HepG2 (cell line): ENCODE data around the gene DCAKD. TPM values are rescaled to one million over a fixed set of nuclear protein-coding genes. Genes with fewer than 3 reads are reported as not detected.
A peak's percentile ranks its signal among the peaks of the same experiment; 100 is the strongest.

Experiments
- ATAC-seq: fragments of 200-7000 bp; cut with Tn5 transposase; 3 replicates; pipeline ENCODE4 v1.9.1; 2020; ENCODE audit warnings: mild to moderate bottlenecking, moderate library complexity
- BruUV-seq: library from RNA; stranded (reverse); fragments of 400-500 nt; replicated peaks from 2 replicates; lab custom pipeline; 2021; lab: Mats Ljungman, UMichigan
- CTCF ChIA-PET: fragments of 300-600 bp; formaldehyde crosslinking; extraction: SDS; loops from one replicate; lab custom pipeline; 2021; ENCODE audit warnings: low total read pairs, inconsistent platforms, low intra/inter-chr PET ratio; lab: Yijun Ruan, JAX
- POLR2A ChIA-PET: fragments of 350-600 bp; sonication (Branson Sonifier 250); formaldehyde crosslinking; loops from one replicate; lab custom pipeline; 2020; ENCODE audit warnings: antibody characterized with exemption, inconsistent platforms; lab: Yijun Ruan, JAX
- DNase-seq: peaks from one replicate; pipeline ENCODE4 v3.0.0-alpha.2; 2015; ENCODE audit warnings: low spot score
- FAIRE-seq: peaks from 3 replicates; lab custom pipeline; 2011; peaks lifted over from hg19 to GRCh38; lab: Jason Lieb, UNC
- H2AFZ ChIP-seq: one replicate; pipeline ENCODE4 v1.6.1; 2011; ENCODE audit warnings: low read length, inconsistent platforms
- H3K27ac ChIP-seq: fragments of 300-600 bp; 3 replicates; pipeline ENCODE4 v1.8.0; 2011; ENCODE audit warnings: mixed run types, mild to moderate bottlenecking, mixed read lengths, low read length, inconsistent platforms; ENCODE audit not compliant: insufficient read depth; ENCODE audit errors: extremely low read length
- H3K27me3 ChIP-seq, 2 experiments: fragments of 200-600 bp in 1 of 2; 2 replicates in 1 of 2; 3 replicates in 1 of 2; pipeline versions ENCODE4 v1.6.0 to v1.8.0; 2011; ENCODE audit warnings: low read length in 2 of 2, mild to moderate bottlenecking in 2 of 2, moderate library complexity in 2 of 2, inconsistent platforms in 1 of 2; ENCODE audit not compliant: insufficient read depth in 2 of 2, control insufficient read depth in 1 of 2
- H3K36me3 ChIP-seq, 2 experiments: fragments of 200-600 bp in 1 of 2; replicated peaks in 1 of 2; 2 replicates in 1 of 2; 3 replicates in 1 of 2; pipeline versions ENCODE4 v1.5.1 to v1.8.0; 2011; ENCODE audit warnings: low read length in 2 of 2, inconsistent platforms in 1 of 2; ENCODE audit not compliant: insufficient read depth in 2 of 2, control insufficient read depth in 1 of 2
- H3K4me1 ChIP-seq: 2 replicates; pipeline ENCODE4 v1.5.1; 2012; ENCODE audit warnings: low read length, inconsistent platforms; ENCODE audit not compliant: insufficient read depth
- H3K4me2 ChIP-seq: 2 replicates; pipeline ENCODE4 v1.6.0; 2011; ENCODE audit warnings: low read depth, low read length, inconsistent platforms
- H3K4me3 ChIP-seq, 3 experiments: fragments of 200-600 bp in 1 of 3; sonication (generic), shearing (Covaris generic) in 1 of 3; replicated peaks in 1 of 3; 2 replicates each; pipeline ENCODE4 v1.5.1; 2011 to 2016; ENCODE audit warnings: low read length in 3 of 3, inconsistent platforms in 2 of 3, low read depth in 2 of 3, mild to moderate bottlenecking in 2 of 3, control low read depth in 1 of 3, mixed read lengths in 1 of 3; ENCODE audit not compliant: insufficient read depth in 1 of 3
- H3K79me2 ChIP-seq: one replicate; pipeline ENCODE4 v1.6.1; 2011; ENCODE audit warnings: low read length, inconsistent platforms; ENCODE audit not compliant: insufficient read depth
- H3K9ac ChIP-seq: 2 replicates; pipeline ENCODE4 v1.6.0; 2011; ENCODE audit warnings: mild to moderate bottlenecking, low read depth, low read length, inconsistent platforms; ENCODE audit not compliant: insufficient read depth
- H3K9me3 ChIP-seq: 2 replicates; pipeline ENCODE4 v1.5.1; 2012; ENCODE audit warnings: mild to moderate bottlenecking, low read length
- H4K20me1 ChIP-seq: 2 replicates; pipeline ENCODE4 v1.6.0; 2011; ENCODE audit warnings: inconsistent platforms, mild to moderate bottlenecking, low read length, moderate library complexity; ENCODE audit not compliant: insufficient read depth
- ARID5B ChIP-seq: IDR thresholded peaks from 2 replicates; pipeline ENCODE4 v1.4.0; 2020; ENCODE audit warnings: mild to moderate bottlenecking, missing genetic modification reagents
- FOSL1 ChIP-seq: sonication (generic); formaldehyde crosslinking; IDR thresholded peaks from 2 replicates; pipeline ENCODE4 v1.9.0; 2021; ENCODE audit warnings: missing genetic modification reagents, borderline replicate concordance
- GLI4 ChIP-seq: sonication (generic); formaldehyde crosslinking; IDR thresholded peaks from 2 replicates; pipeline ENCODE4 v1.5.1; 2020; ENCODE audit warnings: missing genetic modification reagents, mild to moderate bottlenecking, moderate library complexity, borderline replicate concordance
- HNRNPL ChIP-seq: fragments of 200-400 bp; formaldehyde crosslinking; IDR thresholded peaks from 2 replicates; pipeline ENCODE4 v1.6.1; 2017; ENCODE audit warnings: mild to moderate bottlenecking, low read depth, low read length
- NFE2L2 ChIP-seq: fragments of 150-350 bp; IDR thresholded peaks from 2 replicates; pipeline ENCODE4 v1.6.1; 2014; ENCODE audit warnings: low read length
- TEAD3 ChIP-seq: optimal IDR thresholded peaks from 2 replicates; pipeline ENCODE3; 2016; ENCODE audit warnings: borderline replicate concordance
- ZBTB38 ChIP-seq: sonication (generic); formaldehyde crosslinking; IDR thresholded peaks from 2 replicates; pipeline ENCODE4 v1.5.1; 2020; ENCODE audit warnings: mild to moderate bottlenecking, missing genetic modification reagents
- ZFP36L2 ChIP-seq: sonication (generic); formaldehyde crosslinking; IDR thresholded peaks from 2 replicates; pipeline ENCODE4 v1.4.0; 2020; ENCODE audit warnings: missing genetic modification reagents
- ZNF687 ChIP-seq: sonication (generic); formaldehyde crosslinking; IDR thresholded peaks from 2 replicates; pipeline ENCODE4 v1.5.1; 2020; ENCODE audit warnings: mild to moderate bottlenecking, missing genetic modification reagents, moderate library complexity
- ZNF792 ChIP-seq: IDR thresholded peaks from 2 replicates; pipeline ENCODE4 v1.6.1; 2016
- WGBS: methylation state at CpG from one replicate; pipeline ENCODE4 v1.1.6; 2017; ENCODE audit warnings: low lambda C conversion rate; 5-methylcytosine and 5-hydroxymethylcytosine counted together
- in situ Hi-C: cut with HindIII; loops from 2 replicates; pipeline ENCODE4 v1.10.0; 2017; ENCODE audit warnings: low pct_unique_long_range_greater_than_20kb; ENCODE audit not compliant: extremely low pct_ligation_motif_present
- intact Hi-C: fragments of 100-400 bp; cut with micrococcal nuclease; formaldehyde crosslinking; loops from one replicate; pipeline ENCODE4 v1.10.0; 2022; ENCODE audit not compliant: unreplicated experiment
- polyA plus RNA-seq, 8 experiments: library from polyadenylated mRNA; depleted of rRNA in 3 of 8; stranded (reverse) in 7 of 8; unstranded in 1 of 8; fragments of >200 nt; fragmentation: Illumina TruSeq in 4 of 8; extraction: Trizol in 4 of 8; gene quantifications; 2 replicates each; pipeline versions ENCODE4 v1.2.1 to v1.2.3, GENCODE V29; 2011 to 2016; ENCODE audit warnings: low read depth in 4 of 8, missing spikeins in 1 of 8, mixed read lengths in 1 of 8; ENCODE audit not compliant: insufficient read depth in 1 of 8
- total RNA-seq, 5 experiments: library from RNA; depleted of rRNA; stranded (reverse); fragments of >200 nt; fragmentation: Illumina TruSeq; extraction: Trizol; gene quantifications; 2 replicates each; pipeline ENCODE4 v1.2.3, GENCODE V29; 2016; ENCODE audit warnings: low read depth in 1 of 5
- TF ChIP-seq, protein P1 (sequence below): IDR thresholded peaks from 2 replicates; pipeline ENCODE4 v1.6.1; 2016; ENCODE audit warnings: low read depth, control low read depth
- TF ChIP-seq, protein P2 (sequence below), 2 experiments: sonication (generic) in 1 of 2; formaldehyde crosslinking in 1 of 2; IDR thresholded peaks; 2 replicates each; pipeline versions ENCODE4 v1.4.0 to v1.6.1; 2018 to 2020; ENCODE audit warnings: missing genetic modification reagents in 2 of 2, borderline replicate concordance in 1 of 2, low read depth in 1 of 2, mild to moderate bottlenecking in 1 of 2, missing biosample characterization in 1 of 2

The DCAKD gene
- total and polyA plus RNA-seq, 2 of the 13 experiments (the other 11 are each of a cell fraction or from before 2014, with no cell fraction given) = 25.9 to 29.2 TPM

- no peaks in the 10 kb centered on the region for H3K79me2 ChIP-seq
- FAIRE-seq (peak; percentile 23), DNase-seq (peak; percentile 82), ATAC-seq (peak; percentile 85)
- peaks cover 23% of the 10 kb centered on the region for H3K4me1 ChIP-seq
- peak overlapping the region; percentile 26 for H3K27ac ChIP-seq
- H3K36me3 ChIP-seq = peaks cover 55 to 89% of the 10 kb centered on the region in 2 experiments
- H3K9me3 ChIP-seq = no peaks in the 10 kb centered on the region
- H2AFZ ChIP-seq = no peak overlapping the region
- WGBS = 73% methylated on average over 6 of the region's 6 CpGs
- in situ Hi-C loops (no loop called here), intact Hi-C loops (loop anchor here (10.0 kb wide), 1 partner anchor 188 kb away; a partner anchor contains a TSS)
- H3K4me3 ChIP-seq = no peak overlapping the region
- H3K9ac ChIP-seq = 0 out of 2 replicates have a peak overlapping the region, but pooled peaks have one; percentile 20
- no peaks in the 10 kb centered on the region for H4K20me1 ChIP-seq
- POLR2A ChIA-PET = interaction anchor here (1.1 to 2.5 kb wide), 4 partner anchors 19 to 68 kb away, joined by 3 to 11 read pairs (median 6); partner anchors contain the start of genes HEXIM1 and NMT1
- no peaks in the 10 kb centered on the region for H3K27me3 ChIP-seq
- H3K4me2 ChIP-seq = no peak overlapping the region
- BruUV-seq = no TSS peak
- CTCF ChIA-PET = interaction anchor here (1.0 kb wide), 1 partner anchor 43 kb away, joined by 4 read pairs; the partner anchor contains the start of gene ACBD4
- peak; percentile 52; the same call in 1 of the 2 replicates for TF ChIP-seq HNRNPL
- peak; percentile 74 for TF ChIP-seq ZNF687 (CRISPR knock-in tag)
- peak; percentile 65; the same call in 1 of the 2 replicates for TF ChIP-seq ZBTB38 (CRISPR knock-in tag)
- TF ChIP-seq, protein P1, sequence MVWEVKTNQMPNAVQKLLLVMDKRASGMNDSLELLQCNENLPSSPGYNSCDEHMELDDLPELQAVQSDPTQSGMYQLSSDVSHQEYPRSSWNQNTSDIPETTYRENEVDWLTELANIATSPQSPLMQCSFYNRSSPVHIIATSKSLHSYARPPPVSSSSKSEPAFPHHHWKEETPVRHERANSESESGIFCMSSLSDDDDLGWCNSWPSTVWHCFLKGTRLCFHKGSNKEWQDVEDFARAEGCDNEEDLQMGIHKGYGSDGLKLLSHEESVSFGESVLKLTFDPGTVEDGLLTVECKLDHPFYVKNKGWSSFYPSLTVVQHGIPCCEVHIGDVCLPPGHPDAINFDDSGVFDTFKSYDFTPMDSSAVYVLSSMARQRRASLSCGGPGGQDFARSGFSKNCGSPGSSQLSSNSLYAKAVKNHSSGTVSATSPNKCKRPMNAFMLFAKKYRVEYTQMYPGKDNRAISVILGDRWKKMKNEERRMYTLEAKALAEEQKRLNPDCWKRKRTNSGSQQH = peak; percentile 73; the same call in 1 of the 2 replicates
- TF ChIP-seq, protein P2, sequence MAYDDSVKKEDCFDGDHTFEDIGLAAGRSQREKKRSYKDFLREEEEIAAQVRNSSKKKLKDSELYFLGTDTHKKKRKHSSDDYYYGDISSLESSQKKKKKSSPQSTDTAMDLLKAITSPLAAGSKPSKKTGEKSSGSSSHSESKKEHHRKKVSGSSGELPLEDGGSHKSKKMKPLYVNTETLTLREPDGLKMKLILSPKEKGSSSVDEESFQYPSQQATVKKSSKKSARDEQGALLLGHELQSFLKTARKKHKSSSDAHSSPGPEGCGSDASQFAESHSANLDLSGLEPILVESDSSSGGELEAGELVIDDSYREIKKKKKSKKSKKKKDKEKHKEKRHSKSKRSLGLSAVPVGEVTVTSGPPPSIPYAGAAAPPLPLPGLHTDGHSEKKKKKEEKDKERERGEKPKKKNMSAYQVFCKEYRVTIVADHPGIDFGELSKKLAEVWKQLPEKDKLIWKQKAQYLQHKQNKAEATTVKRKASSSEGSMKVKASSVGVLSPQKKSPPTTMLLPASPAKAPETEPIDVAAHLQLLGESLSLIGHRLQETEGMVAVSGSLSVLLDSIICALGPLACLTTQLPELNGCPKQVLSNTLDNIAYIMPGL (CRISPR knock-in tag; IDR thresholded peaks at IDR 0.05; ENCODE audit: borderline replicate concordance in 1 of 2, low read depth in 1 of 2) = peak in 1 of 2 experiments; percentile 34; a peak in 1 of 4 replicates
- TF ChIP-seq ARID5B (CRISPR knock-in tag) = peak; percentile 61
- 0 out of 2 replicates have a peak, but pooled peaks have one; percentile 7 for TF ChIP-seq NFE2L2
- 0 out of 2 replicates have a peak, but pooled peaks have one; percentile 47 for TF ChIP-seq ZNF792 (CRISPR knock-in tag)
- peak; percentile 74 for TF ChIP-seq TEAD3 (CRISPR knock-in tag)
- no peak for TF ChIP-seq GLI4
- TF ChIP-seq ZFP36L2 (CRISPR knock-in tag) = no peak
- TF ChIP-seq FOSL1 (CRISPR knock-in tag) = peak; percentile 82
These were observed 41.5 kb upstream of the DCAKD start for GRCh38 chr17:45092911-45093430.
